Ishikawa (cell line): ENCODE data around the gene PGM1.

Experiments
- CEBPB ChIP-seq: IDR thresholded peaks from 2 replicates; pipeline ENCODE4 v1.6.1; 2012
- CREB1 ChIP-seq: IDR thresholded peaks from 2 replicates; pipeline ENCODE4 v1.6.1; 2012; ENCODE audit warnings: low read depth
- EGR1 ChIP-seq: IDR thresholded peaks from 2 replicates; pipeline ENCODE4 v1.6.1; 2012
- EP300 ChIP-seq: IDR thresholded peaks from 2 replicates; pipeline ENCODE4 v1.6.1; 2012; ENCODE audit warnings: borderline replicate concordance
- FOXM1 ChIP-seq: IDR thresholded peaks from 2 replicates; pipeline ENCODE4 v1.6.1; 2012; ENCODE audit warnings: low read depth, borderline replicate concordance
- NFIC ChIP-seq: IDR thresholded peaks from 2 replicates; pipeline ENCODE4 v1.6.1; 2012
- RAD21 ChIP-seq: IDR thresholded peaks from 2 replicates; pipeline ENCODE4 v1.6.1; 2012; ENCODE audit warnings: low read depth
- TAF1 ChIP-seq: IDR thresholded peaks from 2 replicates; pipeline ENCODE4 v1.6.1; 2012; ENCODE audit warnings: low read depth, mild to moderate bottlenecking
- TCF12 ChIP-seq: IDR thresholded peaks from 2 replicates; pipeline ENCODE4 v1.6.1; 2012; ENCODE audit warnings: low read depth
- TEAD4 ChIP-seq: IDR thresholded peaks from 2 replicates; pipeline ENCODE4 v1.6.1; 2012
- YY1 ChIP-seq: IDR thresholded peaks from 2 replicates; pipeline ENCODE4 v1.6.1; 2012; ENCODE audit warnings: low read depth
- ZBTB7A ChIP-seq: IDR thresholded peaks from 2 replicates; pipeline ENCODE4 v1.6.1; 2012; ENCODE audit warnings: low read depth
- TF ChIP-seq, protein P1 (sequence below): IDR thresholded peaks from 2 replicates; pipeline ENCODE4 v1.6.1; 2012; ENCODE audit warnings: low read depth, mild to moderate bottlenecking
- TF ChIP-seq, protein P2 (sequence below): IDR thresholded peaks from 2 replicates; pipeline ENCODE4 v1.6.1; 2012
- TF ChIP-seq, protein P3 (sequence below): IDR thresholded peaks from 2 replicates; pipeline ENCODE4 v1.6.1; 2012

The PGM1 gene

DNA sequence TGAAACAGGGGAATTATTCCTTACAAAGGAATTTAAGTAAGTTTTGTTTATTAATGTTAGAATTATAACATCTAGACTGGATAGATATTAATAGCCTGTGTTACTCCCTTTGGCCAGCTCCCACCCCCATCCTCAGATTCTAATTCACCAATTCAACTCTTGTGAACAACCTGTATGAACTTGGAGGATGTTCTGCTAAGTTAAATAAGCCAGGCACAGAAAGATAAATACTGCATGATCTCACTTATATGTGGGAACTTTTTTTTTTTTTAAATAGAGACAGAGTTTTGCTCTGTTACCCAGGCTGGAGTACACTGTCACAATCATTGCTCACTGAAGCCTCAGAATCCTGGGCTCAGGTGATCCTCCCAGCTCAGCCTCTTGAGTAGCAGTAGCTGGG is 37.7 kb upstream of the PGM1 start:
- TF ChIP-seq CREB1 (no peak), FOXM1 (no peak), TCF12 (no peak), YY1 (no peak), RAD21 (no peak)
- TF ChIP-seq, protein P1, sequence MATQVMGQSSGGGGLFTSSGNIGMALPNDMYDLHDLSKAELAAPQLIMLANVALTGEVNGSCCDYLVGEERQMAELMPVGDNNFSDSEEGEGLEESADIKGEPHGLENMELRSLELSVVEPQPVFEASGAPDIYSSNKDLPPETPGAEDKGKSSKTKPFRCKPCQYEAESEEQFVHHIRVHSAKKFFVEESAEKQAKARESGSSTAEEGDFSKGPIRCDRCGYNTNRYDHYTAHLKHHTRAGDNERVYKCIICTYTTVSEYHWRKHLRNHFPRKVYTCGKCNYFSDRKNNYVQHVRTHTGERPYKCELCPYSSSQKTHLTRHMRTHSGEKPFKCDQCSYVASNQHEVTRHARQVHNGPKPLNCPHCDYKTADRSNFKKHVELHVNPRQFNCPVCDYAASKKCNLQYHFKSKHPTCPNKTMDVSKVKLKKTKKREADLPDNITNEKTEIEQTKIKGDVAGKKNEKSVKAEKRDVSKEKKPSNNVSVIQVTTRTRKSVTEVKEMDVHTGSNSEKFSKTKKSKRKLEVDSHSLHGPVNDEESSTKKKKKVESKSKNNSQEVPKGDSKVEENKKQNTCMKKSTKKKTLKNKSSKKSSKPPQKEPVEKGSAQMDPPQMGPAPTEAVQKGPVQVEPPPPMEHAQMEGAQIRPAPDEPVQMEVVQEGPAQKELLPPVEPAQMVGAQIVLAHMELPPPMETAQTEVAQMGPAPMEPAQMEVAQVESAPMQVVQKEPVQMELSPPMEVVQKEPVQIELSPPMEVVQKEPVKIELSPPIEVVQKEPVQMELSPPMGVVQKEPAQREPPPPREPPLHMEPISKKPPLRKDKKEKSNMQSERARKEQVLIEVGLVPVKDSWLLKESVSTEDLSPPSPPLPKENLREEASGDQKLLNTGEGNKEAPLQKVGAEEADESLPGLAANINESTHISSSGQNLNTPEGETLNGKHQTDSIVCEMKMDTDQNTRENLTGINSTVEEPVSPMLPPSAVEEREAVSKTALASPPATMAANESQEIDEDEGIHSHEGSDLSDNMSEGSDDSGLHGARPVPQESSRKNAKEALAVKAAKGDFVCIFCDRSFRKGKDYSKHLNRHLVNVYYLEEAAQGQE = no peak

DNA sequence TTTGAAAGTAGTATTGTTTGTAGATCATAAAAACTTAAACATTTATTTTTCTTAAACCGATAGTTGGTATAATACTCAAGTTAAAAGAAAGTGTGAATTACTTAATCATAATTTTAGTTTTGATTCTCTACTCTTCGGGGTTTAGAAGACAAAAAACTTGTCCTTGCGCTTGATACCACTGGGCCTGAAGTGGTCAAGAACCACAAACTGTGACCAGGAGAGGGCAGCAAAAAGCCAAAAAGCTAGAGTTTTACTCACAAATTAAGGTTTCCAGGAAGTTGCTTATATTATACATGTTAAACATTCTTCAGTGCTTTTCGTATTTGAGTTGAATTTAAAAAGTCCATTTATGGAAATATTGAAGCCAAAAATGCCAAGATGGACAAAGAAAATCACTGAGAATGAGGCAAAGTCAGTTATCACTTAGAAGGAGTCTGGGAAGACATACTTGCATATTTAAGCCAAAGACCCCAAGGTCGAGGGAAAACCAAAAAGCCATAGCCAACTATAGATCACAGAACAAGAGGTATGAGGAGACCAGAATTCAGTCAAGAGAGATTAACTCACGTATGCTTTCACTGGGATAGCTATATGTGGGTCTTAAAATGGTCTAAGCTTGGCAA is 35.7 kb upstream of the PGM1 start:
- peak; percentile 52 for TF ChIP-seq RAD21
- no peak for TF ChIP-seq CEBPB
- TF ChIP-seq, protein P1 = no peak
- TF ChIP-seq EP300 = no peak

DNA sequence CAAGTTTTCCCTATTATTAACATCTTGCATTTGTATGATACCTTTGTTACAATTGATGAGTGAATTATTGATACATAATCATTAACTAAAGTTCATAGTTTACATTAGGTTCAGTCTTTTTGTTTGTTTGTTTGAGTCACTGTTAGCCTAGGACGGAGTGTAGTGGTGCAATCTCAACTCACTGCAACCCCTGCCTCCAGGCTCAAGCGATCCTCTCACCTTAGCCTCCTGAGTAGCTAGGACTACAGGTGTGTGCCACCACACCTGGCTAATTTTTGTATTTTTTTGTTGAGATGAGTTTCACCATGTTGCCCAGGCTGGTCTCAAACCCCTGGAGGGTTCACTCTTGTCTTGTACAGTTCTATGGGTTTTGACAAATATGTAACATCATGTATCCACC is 33.9 kb upstream of the PGM1 start:
- TF ChIP-seq CEBPB (no peak), TAF1 (no peak), FOXM1 (no peak), NFIC (no peak), YY1 (no peak), CREB1 (no peak), RAD21 (no peak), TEAD4 (no peak), EGR1 (no peak), EP300 (no peak), TCF12 (no peak), ZBTB7A (no peak)
- TF ChIP-seq, protein P2, sequence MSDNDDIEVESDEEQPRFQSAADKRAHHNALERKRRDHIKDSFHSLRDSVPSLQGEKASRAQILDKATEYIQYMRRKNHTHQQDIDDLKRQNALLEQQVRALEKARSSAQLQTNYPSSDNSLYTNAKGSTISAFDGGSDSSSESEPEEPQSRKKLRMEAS = no peak
- TF ChIP-seq, protein P3, sequence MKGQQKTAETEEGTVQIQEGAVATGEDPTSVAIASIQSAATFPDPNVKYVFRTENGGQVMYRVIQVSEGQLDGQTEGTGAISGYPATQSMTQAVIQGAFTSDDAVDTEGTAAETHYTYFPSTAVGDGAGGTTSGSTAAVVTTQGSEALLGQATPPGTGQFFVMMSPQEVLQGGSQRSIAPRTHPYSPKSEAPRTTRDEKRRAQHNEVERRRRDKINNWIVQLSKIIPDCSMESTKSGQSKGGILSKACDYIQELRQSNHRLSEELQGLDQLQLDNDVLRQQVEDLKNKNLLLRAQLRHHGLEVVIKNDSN = no peak
- TF ChIP-seq, protein P1 = no peak

DNA sequence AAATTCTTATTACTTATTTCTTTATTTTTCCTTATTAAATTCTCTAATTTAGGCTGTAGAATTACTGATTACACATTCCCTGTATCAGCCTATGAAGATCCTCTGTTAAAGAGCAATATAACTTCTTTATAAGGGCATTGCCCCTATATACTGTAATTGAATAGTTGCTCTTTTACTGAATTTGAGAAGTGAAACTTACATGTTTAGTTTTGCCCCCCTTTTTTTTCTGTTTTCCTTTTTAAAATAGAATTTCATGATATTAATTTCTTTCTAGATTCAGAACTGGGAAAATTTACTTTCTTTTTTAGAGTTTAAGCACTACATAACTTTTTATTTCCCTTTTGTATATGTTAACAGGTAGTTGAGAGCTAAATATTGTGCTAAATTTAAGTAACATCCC is 29.5 kb upstream of the PGM1 start:
- TF ChIP-seq CEBPB (no peak), EGR1 (no peak), TAF1 (no peak), NFIC (no peak), EP300 (no peak), YY1 (no peak), FOXM1 (no peak), TCF12 (no peak), ZBTB7A (no peak), RAD21 (no peak), CREB1 (no peak), TEAD4 (no peak)
- TF ChIP-seq, protein P1 = no peak
- TF ChIP-seq, protein P2 = no peak
- TF ChIP-seq, protein P3 = no peak
